RPMI8226 (cell line): ENCODE measurements around the gene AGXT.

Experiments used
- DNase-seq: peaks from one replicate; pipeline ENCODE4 v3.0.0-alpha.2; 2015

AGXT gene

GRCh38 chr2:240868286-240869108, at the start of gene AGXT:
AGXT (plus strand) TSS chr2:240868824; CDS start chr2:240868866, 42 bp downstream.
- DNase-seq, result no peak

- DNase-seq, result no peak
These were observed 49.3 kb upstream of the AGXT start for GRCh38 chr2:240819126-240819857.

- DNase-seq, result no peak
These were observed 48.6 kb upstream of the AGXT start, which contains the start of gene KIF1A for GRCh38 chr2:240819858-240820606. KIF1A (minus strand) TSS chr2:240820219; CDS start chr2:240797752, 22,467 bp downstream.

- DNase-seq, result no peak
These were observed 47.8 kb upstream of the AGXT start for GRCh38 chr2:240820607-240821428.

GRCh38 chr2:240821429-240821778, 47.2 kb upstream of the AGXT start:
- DNase-seq, result no peak

GRCh38 chr2:240822280-240822847, 46.3 kb upstream of the AGXT start:
- DNase-seq, result no peak

GRCh38 chr2:240823449-240824336, 44.9 kb upstream of the AGXT start:
- DNase-seq, result no peak

GRCh38 chr2:240825476-240825875, 43.1 kb upstream of the AGXT start:
- DNase-seq, result no peak

GRCh38 chr2:240831594-240832204, 36.9 kb upstream of the AGXT start:
- no peak for DNase-seq

- peak; percentile 92 for DNase-seq
These were observed 36.4 kb upstream of the AGXT start for GRCh38 chr2:240832205-240832727.

- DNase-seq, result no peak
These were observed 35.6 kb upstream of the AGXT start for GRCh38 chr2:240832921-240833494.

GRCh38 chr2:240833724-240834285, 34.8 kb upstream of the AGXT start:
- DNase-seq, result peak; percentile 15

- DNase-seq, result peak; percentile 9
These were observed 34.1 kb upstream of the AGXT start for GRCh38 chr2:240834377-240834975.

GRCh38 chr2:240835528-240835927, 33.1 kb upstream of the AGXT start:
- no peak for DNase-seq

GRCh38 chr2:240836781-240837467, 31.7 kb upstream of the AGXT start:
- no peak for DNase-seq

- no peak for DNase-seq
These were observed 31.0 kb upstream of the AGXT start for GRCh38 chr2:240837621-240838020.

- no peak for DNase-seq
These were observed 29.2 kb upstream of the AGXT start for GRCh38 chr2:240839152-240840143.
